Measurements from ENCODE around the gene DRC1.

DRC1 gene

DNA sequence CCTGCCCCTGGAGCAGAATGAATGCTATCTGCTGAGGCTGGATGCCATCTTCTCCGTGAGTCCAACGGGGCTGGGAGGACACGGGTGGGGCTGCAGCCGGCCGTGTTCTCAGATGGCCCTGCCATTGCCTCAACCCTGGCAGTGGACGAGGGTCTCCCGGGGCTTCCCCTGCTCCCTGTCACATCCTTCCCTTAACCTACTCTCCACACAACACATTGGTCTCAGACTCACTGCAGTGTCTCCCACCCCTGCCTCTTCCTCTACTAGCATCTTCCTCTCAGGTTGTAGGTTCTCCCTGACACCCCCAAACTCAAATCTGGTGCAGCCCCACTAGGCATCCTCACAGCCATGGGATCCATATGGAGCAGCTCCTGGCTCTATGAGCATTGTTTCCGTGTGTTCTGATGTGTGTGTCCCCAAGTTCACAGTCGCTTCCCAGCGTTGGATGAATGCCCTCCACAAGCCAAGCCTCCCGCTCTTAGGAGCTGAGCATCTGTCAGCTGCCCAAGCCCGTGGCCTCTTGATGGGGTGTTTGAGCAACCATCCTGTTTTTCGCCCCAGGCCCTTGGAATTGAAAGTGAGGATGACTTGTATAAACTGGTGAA lies 48.4 kb downstream of the DRC1 start:
- DNase-seq = no peak

DNA sequence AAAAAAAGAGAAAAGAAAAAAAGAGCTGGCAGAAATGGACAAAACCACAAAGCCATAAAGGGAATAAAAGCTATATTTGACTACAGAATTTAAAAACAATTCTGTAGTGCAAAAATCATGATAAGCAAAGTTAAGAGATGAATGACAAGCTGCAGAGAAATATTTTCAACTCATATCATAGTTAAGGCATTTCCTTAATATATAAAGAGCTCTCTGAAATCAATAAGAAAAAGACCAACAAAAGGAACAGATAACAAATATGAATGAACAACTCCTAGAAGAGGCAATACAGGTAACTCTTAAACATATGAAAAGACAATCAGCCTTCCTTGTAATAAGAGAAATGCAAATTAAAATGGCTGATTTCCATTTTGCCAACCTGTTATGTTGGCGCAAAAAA lies 50.0 kb downstream of the DRC1 start:
- no peak for DNase-seq

DNA sequence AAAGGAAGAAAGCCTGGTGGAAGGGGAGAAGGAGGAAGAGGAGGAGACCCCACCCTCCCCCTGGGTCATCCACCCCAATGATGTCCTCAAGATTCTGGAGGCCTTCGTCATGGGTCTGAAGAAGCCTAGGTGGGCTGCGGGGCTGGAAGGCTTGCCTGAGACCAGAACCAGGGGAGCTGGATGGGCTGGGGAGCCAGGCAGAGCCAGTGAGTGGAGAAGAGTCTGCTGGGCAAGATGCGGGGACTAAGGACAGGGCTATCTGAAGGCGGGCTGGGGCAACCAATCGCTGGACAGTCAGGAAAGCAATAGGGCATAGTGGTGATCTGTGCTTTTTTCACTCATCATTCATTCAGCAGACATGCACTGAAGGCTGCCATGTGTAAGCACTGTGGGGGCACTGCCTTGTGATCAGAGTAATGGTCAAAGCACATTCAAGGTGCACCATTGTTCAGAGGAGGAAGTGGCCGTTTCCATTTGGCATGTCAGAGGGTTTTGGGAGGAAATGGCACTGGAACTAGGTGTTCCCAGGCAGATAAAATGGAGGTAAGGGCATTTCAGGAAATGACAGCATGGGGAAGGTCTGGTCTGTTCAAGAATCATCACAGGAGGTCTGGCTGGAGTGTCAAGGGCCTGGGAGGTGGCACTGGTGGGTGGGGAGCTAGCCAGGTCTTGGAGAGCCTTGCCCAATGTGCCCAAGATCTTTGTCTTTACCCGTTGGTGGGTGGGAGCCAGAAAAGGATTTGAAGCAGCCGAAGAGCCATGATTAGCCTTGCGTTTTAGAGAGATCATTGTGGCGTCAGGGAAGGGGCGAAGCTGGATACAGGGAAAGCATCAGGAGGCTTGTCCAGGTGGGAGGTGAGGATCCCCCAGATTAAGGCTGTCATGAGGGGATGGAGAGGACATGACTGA lies 52.0 kb downstream of the DRC1 start:
- DNase-seq = no peak

DNA sequence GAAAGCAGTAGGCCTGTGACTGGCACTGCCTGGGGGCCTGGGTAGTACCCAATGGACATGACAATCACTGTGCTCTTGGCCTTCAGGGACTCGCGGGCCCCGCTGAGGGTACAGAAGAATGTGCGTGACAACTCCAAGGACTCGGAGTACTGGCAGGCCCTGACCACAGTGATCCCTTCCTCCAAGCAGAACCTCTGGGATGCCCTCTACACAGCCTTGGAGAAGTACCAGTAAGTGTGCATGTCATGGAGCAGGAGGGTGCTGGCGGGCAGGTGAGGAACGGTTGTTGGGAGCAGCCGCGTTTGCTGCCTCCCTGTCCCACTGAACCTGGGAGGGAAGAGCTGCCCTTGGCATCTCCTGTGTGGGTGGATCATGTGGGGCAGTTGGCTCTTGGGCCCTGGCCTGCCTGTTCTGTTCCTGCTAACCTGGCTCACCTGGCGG lies 52.9 kb downstream of the DRC1 start:
- no peak for DNase-seq

DNA sequence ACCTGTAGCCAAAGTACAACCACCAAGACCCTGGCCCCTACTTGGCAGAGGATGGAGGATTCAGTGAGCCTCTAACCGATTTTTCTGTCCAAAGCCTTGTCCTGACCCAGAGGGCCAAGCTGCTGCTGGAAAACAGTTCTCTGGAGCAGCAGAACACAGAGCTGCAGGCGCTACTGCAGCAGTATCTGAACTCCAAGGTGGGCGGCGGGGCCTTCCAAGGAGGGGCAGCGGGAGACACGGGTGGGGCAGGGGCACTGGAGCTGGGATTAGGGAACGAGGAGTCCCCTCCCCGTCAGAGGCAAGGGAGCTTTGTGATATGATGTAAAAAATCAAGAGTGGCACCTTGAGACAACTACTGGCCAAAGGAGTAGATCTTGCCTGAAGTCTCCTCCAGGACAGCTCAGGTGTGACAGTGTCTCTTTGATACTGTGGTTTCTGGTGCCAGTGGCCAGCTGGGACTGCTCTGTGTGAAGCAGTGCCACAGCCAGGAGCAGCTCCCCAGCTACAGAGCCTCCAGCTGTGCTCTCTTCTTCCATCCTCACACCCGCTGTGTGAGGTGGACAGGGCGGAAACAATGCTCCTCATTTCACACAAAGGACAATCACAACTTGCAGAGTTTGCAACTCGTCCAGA lies 53.4 kb downstream of the DRC1 start:
- DNase-seq = no peak

DNA sequence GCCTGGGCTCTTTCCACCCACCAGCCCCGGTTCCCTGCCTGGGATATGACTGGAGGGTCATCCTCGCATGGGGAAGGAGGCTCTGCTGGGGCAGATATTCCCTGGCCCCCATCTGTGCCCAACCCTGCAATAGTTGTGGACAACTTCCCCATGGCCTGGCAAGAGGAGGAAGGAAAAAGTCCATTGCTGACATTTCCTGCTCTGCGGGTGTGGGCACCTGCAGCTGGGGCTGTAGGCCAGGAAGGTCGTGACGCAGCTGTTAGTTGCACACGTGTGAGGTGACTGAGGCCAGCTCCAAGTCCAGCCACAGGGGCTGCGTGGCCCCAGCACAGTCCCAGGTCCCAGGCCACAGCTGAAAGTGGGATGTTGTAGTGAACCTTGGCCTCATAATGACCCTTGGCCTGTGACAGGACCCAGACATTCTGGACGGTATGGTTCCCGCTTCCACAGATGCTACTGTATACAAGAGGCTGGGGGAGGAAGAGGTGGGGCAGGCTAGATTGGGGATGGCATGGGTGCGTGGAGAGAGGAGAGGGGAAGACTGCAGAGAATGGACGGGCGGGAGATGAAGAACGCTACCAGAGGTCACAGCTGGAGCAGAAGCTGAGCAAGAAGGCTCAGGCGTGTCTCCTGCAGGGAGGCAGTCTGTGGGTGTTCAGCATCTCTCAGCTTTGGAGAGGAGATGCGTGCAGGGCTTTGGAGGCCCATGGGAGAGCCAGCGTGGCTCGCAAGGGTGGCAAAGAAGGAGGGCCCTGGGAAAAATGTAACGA lies 54.1 kb downstream of the DRC1 start:
- DNase-seq = no peak

DNA sequence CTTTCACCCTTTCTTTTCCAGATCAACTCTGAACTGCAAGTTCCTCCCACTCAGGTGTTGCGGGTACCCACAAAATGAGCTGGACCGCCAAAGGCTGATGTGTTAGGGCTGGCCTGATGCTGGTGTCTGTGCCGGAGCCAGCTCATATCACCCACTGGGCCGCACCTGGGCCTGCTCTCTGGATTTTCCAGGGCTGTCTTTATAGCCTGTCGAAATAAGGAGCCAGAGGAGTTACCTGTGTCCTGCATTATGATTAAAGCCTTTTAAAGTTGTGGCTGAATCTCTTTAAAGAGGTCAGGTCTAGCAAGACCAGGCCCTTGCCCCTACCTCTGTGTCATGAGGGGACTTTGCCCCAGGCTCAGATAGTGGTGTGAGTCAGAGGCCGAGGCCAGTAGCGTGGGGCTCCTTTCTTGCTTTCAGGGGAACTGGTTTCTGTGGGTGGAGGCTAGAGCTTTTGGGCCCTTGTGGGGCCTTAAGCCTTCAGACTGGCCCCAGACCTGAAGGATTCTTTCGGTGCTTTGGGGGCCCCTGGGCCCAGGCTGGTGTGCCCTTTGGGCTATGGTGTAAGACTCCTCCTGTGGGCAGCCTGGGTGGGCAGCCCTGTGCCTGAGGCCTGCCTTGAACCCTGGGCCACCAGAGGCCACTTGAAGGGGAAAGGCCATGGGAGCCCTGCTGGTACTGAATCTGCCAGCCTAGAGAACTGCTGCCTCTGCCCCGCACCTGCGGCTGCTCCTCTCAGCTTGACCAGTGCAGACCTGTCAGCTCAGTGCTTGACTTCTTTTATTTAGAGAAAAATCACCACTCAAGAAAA lies 54.9 kb downstream of the DRC1 start:
- no peak for DNase-seq

DNA sequence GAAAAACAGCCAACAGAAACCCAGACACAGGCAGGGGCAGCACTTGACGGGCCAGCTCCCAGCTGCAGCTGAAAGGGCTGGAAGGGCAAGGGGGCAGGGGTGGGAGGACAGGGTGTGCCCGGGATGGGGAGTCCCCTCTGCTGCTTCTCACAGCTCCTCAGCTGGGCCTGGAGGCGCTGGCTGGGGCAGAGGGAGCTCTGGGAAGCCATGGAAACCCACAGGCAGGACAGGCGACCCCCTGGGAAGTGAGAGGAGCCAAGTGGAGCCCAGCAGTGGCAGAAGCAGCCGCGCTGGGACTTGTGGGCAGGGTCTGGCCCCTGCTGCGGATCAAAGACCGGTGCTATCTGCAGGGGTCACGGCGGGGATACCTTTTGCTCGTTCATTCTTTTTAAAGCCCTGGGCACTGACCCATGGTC lies 55.5 kb downstream of the DRC1 start:
- no peak for DNase-seq

DNA sequence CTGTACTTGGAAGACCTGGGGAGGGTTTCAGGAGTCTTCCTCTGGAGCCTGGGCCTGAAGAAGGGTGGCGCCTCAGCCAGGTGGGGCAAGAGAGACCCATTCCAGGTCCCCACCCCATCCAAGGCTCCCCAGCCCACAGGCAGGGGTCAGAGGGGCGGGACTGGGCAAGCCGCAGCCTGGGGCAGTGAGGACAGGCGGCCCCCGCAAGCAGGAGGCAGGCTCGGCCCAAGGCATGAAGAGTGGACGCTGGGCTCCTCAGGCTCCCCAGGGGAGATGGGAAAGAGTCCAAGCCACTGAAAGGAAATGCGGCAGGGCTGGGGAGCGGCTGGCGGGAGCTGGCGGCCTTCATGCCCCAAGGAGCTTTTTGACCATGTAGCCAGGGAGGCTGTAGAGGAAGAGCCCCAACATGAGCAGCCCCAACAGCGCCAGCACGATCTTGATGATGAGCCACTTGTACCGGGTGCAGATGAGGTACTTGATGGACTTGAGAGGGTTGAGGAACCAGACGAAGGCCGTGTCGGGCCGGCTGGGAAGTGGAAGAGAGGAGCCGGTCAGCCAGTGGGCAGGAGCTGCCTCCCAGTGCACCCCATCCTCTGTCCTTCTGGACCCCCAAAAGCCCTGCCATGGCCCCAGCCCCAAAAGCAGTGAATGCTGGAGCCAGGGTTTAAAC lies 56.1 kb downstream of the DRC1 start:
- no peak for DNase-seq

DNA sequence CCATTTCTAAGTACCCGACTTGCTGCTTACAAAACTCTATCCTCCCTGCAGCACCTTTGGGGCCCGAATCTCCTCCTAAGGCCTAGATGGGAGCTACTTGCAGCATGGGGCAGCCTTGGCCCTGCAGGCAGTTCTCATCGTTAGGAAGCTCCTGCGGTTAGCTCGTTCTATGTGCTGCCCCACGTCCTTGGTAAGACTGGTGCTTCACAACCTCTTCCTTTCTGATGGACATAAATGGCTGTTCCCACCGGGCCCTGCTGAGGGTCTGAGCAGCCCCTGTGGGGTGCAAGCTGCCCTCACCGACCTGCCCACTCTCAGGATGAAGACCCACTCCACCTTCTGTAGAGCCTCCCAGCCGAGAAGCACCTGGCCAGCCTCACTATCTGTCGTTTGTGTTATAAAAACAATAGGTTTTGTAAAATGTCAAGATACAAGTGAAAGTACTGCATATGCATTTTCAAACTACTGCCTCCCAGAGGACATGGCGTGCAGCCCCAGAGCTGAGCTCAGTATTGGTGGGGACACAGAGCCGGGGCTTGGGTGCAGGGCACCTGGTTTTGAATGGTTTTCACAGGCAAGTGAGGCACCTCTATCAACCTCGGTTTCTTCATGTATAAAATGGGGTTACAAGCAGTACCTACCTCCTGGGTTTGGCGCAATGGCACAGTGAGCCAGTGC lies 56.8 kb downstream of the DRC1 start:
- DNase-seq = no peak

DNA sequence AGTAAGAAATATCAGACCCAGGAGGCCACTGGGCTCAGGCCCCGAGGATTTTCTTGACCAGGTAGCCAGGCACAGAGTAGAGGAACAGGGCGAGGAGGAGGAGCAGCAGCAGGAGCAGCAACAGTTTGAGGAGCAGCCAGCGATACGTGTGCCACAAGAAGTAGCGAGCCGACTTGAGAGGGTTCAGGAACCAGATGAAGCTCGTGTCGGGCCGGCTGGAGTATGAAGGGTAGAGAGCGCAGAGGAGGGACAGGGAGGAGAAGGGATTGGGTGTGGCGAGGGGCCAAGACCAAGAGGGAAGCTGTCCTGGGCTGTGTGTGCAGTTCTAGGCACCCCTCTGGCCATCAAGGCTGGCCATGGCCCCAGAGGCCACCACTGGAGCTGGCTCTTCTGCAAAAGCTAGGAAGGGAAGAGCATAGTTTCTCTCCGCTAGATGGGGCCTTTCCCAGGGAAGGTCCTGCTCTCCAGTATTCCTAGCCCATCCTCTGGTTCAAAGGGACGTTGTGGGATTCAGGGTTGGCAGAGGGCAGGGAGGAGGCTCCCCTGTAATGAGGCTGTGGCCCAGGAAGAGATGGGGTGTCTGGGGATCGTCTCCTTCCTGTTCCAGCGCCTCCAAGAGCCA lies 58.4 kb downstream of the DRC1 start:
- DNase-seq = no peak

DNA sequence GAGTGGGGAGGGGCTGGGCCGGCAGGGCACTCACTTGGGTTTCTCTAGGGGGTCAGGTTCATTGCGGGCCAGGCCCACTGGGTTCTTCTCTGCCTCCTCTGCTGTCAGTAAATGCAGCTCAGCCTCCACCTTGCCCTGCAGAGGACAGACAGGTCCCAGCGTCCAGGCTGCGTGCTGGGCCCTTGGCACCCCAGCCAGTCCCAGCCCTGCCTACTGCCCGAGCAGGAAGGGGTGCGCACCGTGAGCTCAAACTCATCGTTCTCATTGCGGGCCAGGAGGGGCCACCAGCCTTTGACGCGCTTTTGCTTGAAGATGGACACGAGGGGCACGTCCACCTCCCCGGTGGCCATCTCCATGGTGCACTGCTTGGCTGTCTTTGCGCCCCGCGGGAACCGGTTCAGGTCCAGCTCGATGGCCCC lies 58.9 kb downstream of the DRC1 start:
- no peak for DNase-seq

DNA sequence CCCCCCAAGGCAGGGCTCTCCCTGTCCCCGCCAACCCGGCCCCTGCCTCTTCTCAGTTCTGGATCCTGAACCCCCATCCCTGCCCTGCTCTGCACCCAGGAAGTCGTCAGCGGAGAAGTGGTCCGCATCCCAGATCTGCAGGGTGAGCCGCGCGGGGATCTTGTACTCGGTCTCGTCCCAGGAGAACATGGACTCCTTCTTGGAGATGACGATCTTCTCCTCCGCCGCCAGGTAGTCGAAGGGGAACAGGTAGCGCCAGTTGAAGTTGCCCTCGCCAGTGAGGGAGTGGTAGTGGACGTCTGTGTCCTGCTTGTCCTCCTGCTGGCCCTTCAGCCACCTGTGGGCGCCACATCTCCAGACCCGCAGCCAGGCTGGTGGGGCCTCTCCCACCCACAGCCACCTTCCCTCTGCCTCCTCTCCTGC lies 59.9 kb downstream of the DRC1 start:
- DNase-seq = no peak

DNA sequence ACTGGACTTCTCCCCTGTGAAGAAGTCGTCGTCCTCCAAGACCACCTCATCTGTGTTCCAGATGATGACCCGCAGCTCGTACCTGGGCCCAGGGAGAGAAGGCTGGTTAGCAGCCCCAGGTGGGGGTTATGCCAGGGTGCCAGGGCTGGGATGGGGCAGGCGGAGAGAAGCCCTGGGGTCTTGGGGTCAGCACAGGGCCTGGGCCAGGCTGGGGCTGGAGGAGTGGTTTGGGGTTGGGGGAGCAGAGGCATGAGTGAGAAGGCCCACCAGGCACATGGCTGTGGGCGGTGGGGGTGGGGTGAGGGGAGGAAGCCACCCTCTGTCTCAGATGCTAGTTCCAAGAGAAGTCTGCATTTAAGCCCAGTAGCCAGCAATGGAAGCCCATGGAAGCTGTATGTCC lies 60.4 kb downstream of the DRC1 start:
- no peak for DNase-seq

DNA sequence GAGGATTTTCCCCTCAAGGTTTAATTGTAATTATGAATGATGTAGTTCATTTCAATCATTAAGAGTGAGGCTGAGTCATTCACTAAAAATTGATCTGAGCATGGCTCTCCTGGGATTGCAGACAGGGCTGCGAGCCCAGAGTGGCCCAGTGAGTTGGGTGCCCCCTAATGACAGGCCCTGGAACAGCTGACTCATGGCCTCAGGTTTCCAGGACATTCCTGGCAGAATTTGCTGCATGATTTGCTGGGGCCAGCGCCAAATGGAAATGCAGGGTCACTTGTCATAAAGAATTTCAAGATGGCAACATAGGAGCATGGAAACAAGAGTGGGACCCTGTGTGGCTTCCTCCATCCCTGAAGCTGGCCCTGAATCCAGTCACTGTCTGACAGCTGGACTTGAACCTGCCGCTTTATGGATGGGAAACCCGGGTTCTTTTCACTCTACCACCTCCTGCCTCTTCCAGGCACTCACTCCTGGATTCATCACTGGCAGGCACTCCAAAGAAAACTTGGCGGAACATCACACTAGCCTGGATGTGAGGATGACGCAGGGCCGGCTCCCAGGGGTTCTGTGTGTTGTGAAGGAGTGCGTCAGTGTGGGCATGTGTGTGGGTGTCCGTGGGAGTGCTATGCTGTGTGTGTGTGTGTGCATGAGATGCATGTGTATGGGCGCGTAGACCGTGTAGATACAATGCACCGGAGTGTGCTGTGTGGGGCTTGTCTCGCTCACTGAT lies 61.0 kb downstream of the DRC1 start:
- DNase-seq = no peak

DNA sequence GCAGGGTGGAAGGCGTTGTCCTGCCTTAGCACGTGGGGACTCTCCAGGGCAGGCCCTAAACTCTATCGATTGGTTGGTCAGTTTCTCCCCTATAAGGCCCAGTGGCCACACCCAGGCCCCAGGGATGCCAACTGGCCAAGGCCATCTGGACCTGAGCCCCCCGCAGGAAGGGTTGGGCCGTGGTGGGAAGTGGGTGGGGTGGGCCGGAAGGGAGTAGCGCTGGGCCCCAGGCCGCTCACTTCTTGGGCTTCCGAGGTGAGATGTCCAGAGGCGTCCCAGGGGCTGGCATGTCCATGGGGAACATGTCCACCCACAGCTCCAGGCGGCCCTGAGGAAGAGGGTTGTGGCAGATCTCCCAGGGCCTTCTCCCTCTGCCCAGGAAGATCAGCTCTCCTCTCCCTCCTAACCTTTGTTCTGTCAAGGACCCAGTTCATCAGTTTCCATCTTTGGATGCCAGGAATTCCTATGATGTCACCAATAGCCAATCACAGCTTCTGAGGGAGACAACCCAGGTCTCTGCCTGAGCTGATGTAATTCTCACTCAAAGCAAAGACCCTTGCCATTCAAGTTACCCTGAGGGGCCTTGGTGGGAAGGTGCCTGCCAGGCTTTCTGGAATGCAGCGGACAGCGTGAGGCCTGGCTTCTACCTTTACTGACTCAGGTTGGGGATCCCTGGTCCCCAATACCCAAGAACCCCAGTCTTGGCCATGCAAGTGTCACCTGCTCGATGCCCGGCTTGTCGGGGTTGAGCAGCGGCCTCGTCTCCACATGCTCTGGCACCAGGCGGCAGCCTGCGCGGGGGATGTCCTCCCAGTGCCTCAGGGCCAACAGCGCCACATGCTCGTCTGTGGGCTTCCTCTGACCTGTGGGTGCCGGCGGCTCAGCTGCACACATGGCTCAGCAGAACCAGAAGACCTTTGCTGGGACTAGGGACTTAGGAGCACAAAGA lies 61.8 kb downstream of the DRC1 start:
- no peak for DNase-seq

DNA sequence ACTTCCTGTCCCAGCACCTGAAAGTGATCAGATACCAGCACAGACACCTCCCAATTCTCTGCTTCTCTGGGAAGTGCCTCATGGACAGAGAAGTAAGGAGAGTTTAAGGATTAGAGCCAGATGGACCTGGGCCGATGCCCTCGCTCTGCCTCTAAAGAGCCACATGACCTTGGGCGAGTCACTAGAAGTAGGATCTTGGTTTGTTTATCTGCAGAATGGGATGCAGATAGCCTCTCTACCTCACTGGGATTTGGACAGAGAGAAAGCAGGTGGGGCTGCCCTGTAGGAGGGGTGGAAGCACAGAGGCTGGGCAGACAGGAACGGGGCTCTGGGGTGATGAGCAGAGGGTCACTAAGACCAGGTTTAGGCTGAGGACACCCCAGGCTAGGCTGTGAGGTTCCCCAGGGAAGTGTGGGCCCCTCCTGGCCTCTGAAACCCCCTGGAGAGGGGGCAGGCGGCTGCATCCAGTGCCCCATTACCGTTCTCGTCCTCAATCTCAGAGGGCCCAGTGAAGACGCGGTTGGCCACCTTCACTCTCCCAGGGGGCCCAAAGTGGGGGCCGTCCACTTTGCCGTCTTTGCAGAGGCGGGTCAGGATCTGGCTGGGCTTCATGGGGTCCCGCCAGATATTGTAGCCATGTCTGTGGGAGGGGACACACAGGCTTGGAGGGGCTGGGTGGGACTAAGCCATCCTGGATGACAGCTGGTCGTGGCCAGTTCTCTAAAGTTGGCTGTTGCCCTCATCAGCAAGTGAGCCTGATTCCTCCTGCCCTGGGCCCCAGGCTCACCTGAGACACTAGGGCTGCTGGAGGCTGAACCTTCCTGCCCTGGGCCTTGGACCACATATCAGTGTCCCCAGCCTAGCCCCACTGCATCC lies 62.9 kb downstream of the DRC1 start:
- no peak for DNase-seq

Data from NK-92 treated with Interleukin-12 subunit alpha and Interleukin-12 subunit beta, amount 100 ng/mL, for 24 hours (cell line).